GM12878 (cell line): ENCODE results near the gene MMD. TPM values are rescaled to one million over a fixed set of nuclear protein-coding genes. Genes with fewer than 3 reads are reported as not detected.

Source experiments
- ATAC-seq: fragments of 200-7000 bp; cut with Tn5 transposase; 3 replicates; pipeline ENCODE4 v1.9.1; 2020; ENCODE audit warnings: mild to moderate bottlenecking, moderate library complexity
- BruUV-seq: library from RNA; stranded (reverse); fragments of 400-500 nt; replicated peaks from 2 replicates; lab custom pipeline; 2021; lab: Mats Ljungman, UMichigan
- CTCF ChIA-PET: fragments of 300-600 bp; sonication (Branson Sonifier 250); formaldehyde crosslinking; extraction: SDS; loops from one replicate; lab custom pipeline; 2021; ENCODE audit warnings: inconsistent platforms; lab: Yijun Ruan, JAX
- POLR2A ChIA-PET: fragments of 350-600 bp; formaldehyde crosslinking; extraction: SDS; loops from one replicate; lab custom pipeline; 2021; ENCODE audit warnings: inconsistent platforms; lab: Charles Lee
- RAD21 ChIA-PET: fragments of 300-600 bp; sonication (Branson Sonifier 250); formaldehyde crosslinking; loops from one replicate; lab custom pipeline; 2023; ENCODE audit warnings: antibody characterized with exemption; ENCODE audit not compliant: unreplicated experiment; lab: Charles Lee
- SMC1A ChIA-PET: fragments of 300-600 bp; sonication (Branson Sonifier 250); formaldehyde crosslinking; loops from one replicate; lab custom pipeline; 2023; ENCODE audit not compliant: unreplicated experiment, uncharacterized antibody; lab: Charles Lee
- DNase-seq: peaks from one replicate; pipeline ENCODE4 v3.0.0-alpha.2; 2011; ENCODE audit warnings: low read depth, low spot score
- FAIRE-seq: peaks from 3 replicates; lab custom pipeline; 2011; peaks lifted over from hg19 to GRCh38; lab: Jason Lieb, UNC
- H2AFZ ChIP-seq: 2 replicates; pipeline ENCODE4 v1.6.0; 2011; ENCODE audit warnings: low read depth, low read length, control low read depth; ENCODE audit not compliant: control insufficient read depth
- H3K27ac ChIP-seq: 2 replicates; pipeline ENCODE4 v1.5.1; 2011; ENCODE audit warnings: control low read depth; ENCODE audit not compliant: control insufficient read depth, insufficient read depth
- H3K27me3 ChIP-seq, 2 experiments: replicated peaks in 1 of 2; 2 replicates each; pipeline versions ENCODE4 v1.6.0 to v1.6.1; 2011; ENCODE audit warnings: low read length in 1 of 2; ENCODE audit not compliant: control insufficient read depth in 2 of 2, insufficient read depth in 2 of 2
- H3K36me3 ChIP-seq, 2 experiments: 2 replicates each; pipeline ENCODE4 v1.5.1; 2011; ENCODE audit warnings: low read length in 1 of 2; ENCODE audit not compliant: control insufficient read depth in 2 of 2, insufficient read depth in 2 of 2
- H3K4me1 ChIP-seq: 2 replicates; pipeline ENCODE4 v1.6.1; 2011; ENCODE audit warnings: mild to moderate bottlenecking, low read length, moderate library complexity, mixed read lengths; ENCODE audit not compliant: control insufficient read depth, insufficient read depth
- H3K4me2 ChIP-seq: 2 replicates; pipeline ENCODE4 v1.6.0; 2011; ENCODE audit warnings: control low read depth; ENCODE audit not compliant: control insufficient read depth, insufficient read depth
- H3K4me3 ChIP-seq: fragments of 200-600 bp; sonication (generic); 2 replicates; pipeline ENCODE4 v1.5.1; 2016
- H3K79me2 ChIP-seq: 2 replicates; pipeline ENCODE4 v1.6.0; 2011; ENCODE audit warnings: low read length; ENCODE audit not compliant: control insufficient read depth, insufficient read depth
- H3K9ac ChIP-seq: 2 replicates; pipeline ENCODE4 v1.8.0; 2011; ENCODE audit warnings: low read length, control low read depth, mixed read lengths; ENCODE audit not compliant: control insufficient read depth, insufficient read depth
- H3K9me3 ChIP-seq: replicated peaks from 3 replicates; pipeline ENCODE4 v1.5.1; 2011; ENCODE audit warnings: mild to moderate bottlenecking, low read length; ENCODE audit not compliant: control insufficient read depth, insufficient read depth
- H4K20me1 ChIP-seq: 2 replicates; pipeline ENCODE4 v1.6.0; 2011; ENCODE audit not compliant: control insufficient read depth, insufficient read depth
- POLR2AphosphoS5 ChIP-seq: IDR thresholded peaks from 2 replicates; pipeline ENCODE4 v1.6.1; 2011; ENCODE audit warnings: mild to moderate bottlenecking, low read length, inconsistent platforms
- RB1 ChIP-seq: fragments of 450-650 bp; formaldehyde crosslinking; IDR thresholded peaks from 2 replicates; pipeline ENCODE4 v1.6.1; 2017; ENCODE audit warnings: mild to moderate bottlenecking, borderline replicate concordance
- SMAD5 ChIP-seq: IDR thresholded peaks from 2 replicates; pipeline ENCODE4 v1.6.1; 2016; ENCODE audit warnings: antibody characterized with exemption, low read depth
- SPI1 ChIP-seq: IDR thresholded peaks from 2 replicates; pipeline ENCODE4 v1.6.1; 2011; ENCODE audit warnings: low read depth, mild to moderate bottlenecking, low read length, moderate library complexity, borderline replicate concordance; ENCODE audit not compliant: insufficient read depth
- SRF ChIP-seq, 2 experiments: IDR thresholded peaks; 2 replicates each; pipeline ENCODE4 v1.6.1; 2011; ENCODE audit warnings: low read depth in 2 of 2, low read length in 2 of 2, mild to moderate bottlenecking in 1 of 2, moderate library complexity in 1 of 2
- TAF1 ChIP-seq: IDR thresholded peaks from 2 replicates; pipeline ENCODE4 v1.6.1; 2011; ENCODE audit warnings: mild to moderate bottlenecking, low read depth, low read length, borderline replicate concordance
- TCF3 ChIP-seq: IDR thresholded peaks from 2 replicates; pipeline ENCODE4 v1.6.1; 2012; ENCODE audit warnings: low read depth, mild to moderate bottlenecking, low read length, borderline replicate concordance; ENCODE audit not compliant: insufficient read depth
- WGBS: methylation state at CpG from one replicate; pipeline ENCODE4 v1.1.6; 2016; ENCODE audit warnings: low lambda C conversion rate; ENCODE audit not compliant: insufficient replicate concordance, insufficient coverage; ENCODE audit errors: missing lambda C conversion rate; 5-methylcytosine and 5-hydroxymethylcytosine counted together
- in situ Hi-C: fragments of 300-500 bp; cut with MboI; formaldehyde crosslinking; loops from 9 replicates; pipeline ENCODE4 v1.14.3; 2018; ENCODE audit warnings: mixed read lengths
- intact Hi-C: fragments of 100-400 bp; cut with micrococcal nuclease; formaldehyde crosslinking; loops from one replicate; pipeline ENCODE4 v1.14.2; 2022; ENCODE audit not compliant: unreplicated experiment
- polyA plus RNA-seq, 11 experiments: library from polyadenylated mRNA; depleted of rRNA in 4 of 11; unstranded in 6 of 11; stranded (reverse) in 5 of 11; fragments of >200 nt; fragmentation: Nextera tagmentation in 4 of 11; fragmentation: Illumina TruSeq in 1 of 11; extraction: Ambion mirVana in 4 of 11; extraction: Trizol in 1 of 11; gene quantifications; 1 replicate in 1 of 11; 2 replicates in 10 of 11; pipeline versions ENCODE4 v1.2.1 to v1.2.3, GENCODE V29; 2011 to 2016; ENCODE audit warnings: inconsistent platforms in 2 of 11, missing spikeins in 2 of 11, low read depth in 1 of 11
- total RNA-seq, 4 experiments: library from RNA; depleted of rRNA in 3 of 4; stranded (reverse); fragments of >200 nt in 3 of 4; fragmentation: Illumina TruSeq in 1 of 4; extraction: Trizol in 1 of 4; gene quantifications; 2 replicates each; pipeline versions ENCODE4 v1.2.1 to v1.2.3, GENCODE V29; 2013 to 2021
- TF ChIP-seq, protein P1 (sequence below): fragments of 150-350 bp; IDR thresholded peaks from 2 replicates; pipeline ENCODE4 v1.6.1; 2016; ENCODE audit warnings: low read depth, low read length

Gene MMD
- total and polyA plus RNA-seq, 10 of the 15 experiments (the other 5 are each of a cell fraction or from before 2014, with no cell fraction given), result 8.0 to 46.7 (median 22.3) TPM

DNA sequence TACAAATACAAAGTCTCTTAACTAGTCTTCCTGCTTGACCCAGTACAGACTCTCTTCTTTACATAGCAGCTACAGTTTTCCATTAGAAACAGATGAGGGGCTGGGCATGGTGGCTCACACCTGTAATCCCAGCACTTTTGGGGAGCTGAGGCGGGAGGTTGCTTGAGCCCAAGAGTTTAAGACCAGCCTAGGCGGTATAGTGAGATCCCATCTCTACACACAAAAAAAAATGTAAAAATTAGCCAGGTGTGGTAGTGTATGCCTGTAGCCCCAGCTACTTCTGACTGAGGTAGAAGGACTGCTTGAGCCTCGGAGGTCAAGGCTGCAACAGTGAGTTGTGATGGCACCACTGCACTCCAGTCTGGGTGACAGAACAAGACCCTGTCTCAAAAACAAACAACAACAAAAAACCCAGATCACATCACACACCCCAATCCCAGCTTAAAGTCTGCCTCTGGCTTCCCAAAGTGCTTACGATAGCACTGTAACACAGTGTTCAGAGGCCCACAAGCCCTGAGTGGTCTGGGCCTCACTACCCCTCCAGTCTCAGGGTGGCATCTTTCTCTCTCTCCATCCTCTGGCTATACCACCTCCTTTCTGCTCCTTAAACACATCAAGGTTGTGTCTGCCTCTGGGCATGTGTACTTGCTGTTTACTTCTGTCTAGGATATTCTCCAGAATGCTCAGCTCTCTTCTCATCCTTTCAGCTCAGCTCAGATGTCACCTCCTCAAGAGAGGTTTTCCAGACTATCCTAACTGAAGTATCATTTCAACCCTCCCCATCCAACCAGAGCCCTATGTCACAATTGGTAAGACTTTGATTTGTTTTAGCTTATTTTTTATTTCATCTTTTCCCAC is 4.0 kb downstream of the MMD start:
- no peaks in the 10 kb centered on the region for H3K27me3 ChIP-seq
- intact Hi-C loops (no loop called here), in situ Hi-C loops (no loop called here)
- POLR2A ChIA-PET, result interaction anchor here (0.8 to 6.4 kb wide), 7 partner anchors 12 to 66 kb away, joined by 3 to 106 read pairs (median 5); no protein-coding TSS in a partner anchor
- no TSS peak for BruUV-seq
- 96% methylated on average over 4 of the region's 4 CpGs for WGBS
- H3K4me2 ChIP-seq, result peak overlapping the region; percentile 77
- peaks cover 83% of the 10 kb centered on the region for H3K79me2 ChIP-seq
- peak overlapping the region; percentile 91 for H3K27ac ChIP-seq
- H2AFZ ChIP-seq, result no peak overlapping the region
- SMC1A ChIA-PET, result interaction anchor here (0.6 to 16.9 kb wide), 19 partner anchors 8 to 333 kb away, joined by 3 to 359 read pairs (median 7); partner anchors contain the start of genes PCTP and SMIM36
- no peak for DNase-seq
- no peak for FAIRE-seq
- RAD21 ChIA-PET, result interaction anchor here (0.7 to 8.9 kb wide), 18 partner anchors 9 to 333 kb away, joined by 3 to 99 read pairs (median 5); partner anchors contain the start of genes PCTP and SMIM36
- peak overlapping the region; percentile 31 for H3K9ac ChIP-seq
- no peaks in the 10 kb centered on the region for H4K20me1 ChIP-seq
- H3K4me3 ChIP-seq, result peak overlapping the region; percentile 94; the same call in 1 of the 2 replicates
- CTCF ChIA-PET, result interaction anchor here (0.6 to 5.3 kb wide), 11 partner anchors 9 to 97 kb away, joined by 3 to 32 read pairs (median 4); partner anchors contain the start of gene SMIM36
- peaks cover 13% of the 10 kb centered on the region for H3K4me1 ChIP-seq
- TF ChIP-seq, protein P1, sequence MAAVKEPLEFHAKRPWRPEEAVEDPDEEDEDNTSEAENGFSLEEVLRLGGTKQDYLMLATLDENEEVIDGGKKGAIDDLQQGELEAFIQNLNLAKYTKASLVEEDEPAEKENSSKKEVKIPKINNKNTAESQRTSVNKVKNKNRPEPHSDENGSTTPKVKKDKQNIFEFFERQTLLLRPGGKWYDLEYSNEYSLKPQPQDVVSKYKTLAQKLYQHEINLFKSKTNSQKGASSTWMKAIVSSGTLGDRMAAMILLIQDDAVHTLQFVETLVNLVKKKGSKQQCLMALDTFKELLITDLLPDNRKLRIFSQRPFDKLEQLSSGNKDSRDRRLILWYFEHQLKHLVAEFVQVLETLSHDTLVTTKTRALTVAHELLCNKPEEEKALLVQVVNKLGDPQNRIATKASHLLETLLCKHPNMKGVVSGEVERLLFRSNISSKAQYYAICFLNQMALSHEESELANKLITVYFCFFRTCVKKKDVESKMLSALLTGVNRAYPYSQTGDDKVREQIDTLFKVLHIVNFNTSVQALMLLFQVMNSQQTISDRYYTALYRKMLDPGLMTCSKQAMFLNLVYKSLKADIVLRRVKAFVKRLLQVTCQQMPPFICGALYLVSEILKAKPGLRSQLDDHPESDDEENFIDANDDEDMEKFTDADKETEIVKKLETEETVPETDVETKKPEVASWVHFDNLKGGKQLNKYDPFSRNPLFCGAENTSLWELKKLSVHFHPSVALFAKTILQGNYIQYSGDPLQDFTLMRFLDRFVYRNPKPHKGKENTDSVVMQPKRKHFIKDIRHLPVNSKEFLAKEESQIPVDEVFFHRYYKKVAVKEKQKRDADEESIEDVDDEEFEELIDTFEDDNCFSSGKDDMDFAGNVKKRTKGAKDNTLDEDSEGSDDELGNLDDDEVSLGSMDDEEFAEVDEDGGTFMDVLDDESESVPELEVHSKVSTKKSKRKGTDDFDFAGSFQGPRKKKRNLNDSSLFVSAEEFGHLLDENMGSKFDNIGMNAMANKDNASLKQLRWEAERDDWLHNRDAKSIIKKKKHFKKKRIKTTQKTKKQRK, result no peak
- TF ChIP-seq TAF1 (no peak), POLR2AphosphoS5 (peak; percentile 54; the same call in 1 of the 2 replicates), SMAD5 (0 out of 2 replicates have a peak, but pooled peaks have one; percentile 17), RB1 (no peak), SPI1 (no peak), SRF (IDR thresholded peaks at IDR 0.05; ENCODE audit: low read depth in 2 of 2, low read length in 2 of 2) (no peak), TCF3 (no peak)
- H3K36me3 ChIP-seq, result peaks cover 3 to 6% of the 10 kb centered on the region in 2 experiments
- no peaks in the 10 kb centered on the region for H3K9me3 ChIP-seq
- ATAC-seq, result no peak
